ENCODE data around the gene IDH2. TPM values are rescaled to one million over a fixed set of nuclear protein-coding genes. Genes with fewer than 3 reads are reported as not detected.

IDH2 gene
- total RNA-seq, 6 donors from 2014 or later = 41.5 to 72.1 (median 48.7) TPM

DNA sequence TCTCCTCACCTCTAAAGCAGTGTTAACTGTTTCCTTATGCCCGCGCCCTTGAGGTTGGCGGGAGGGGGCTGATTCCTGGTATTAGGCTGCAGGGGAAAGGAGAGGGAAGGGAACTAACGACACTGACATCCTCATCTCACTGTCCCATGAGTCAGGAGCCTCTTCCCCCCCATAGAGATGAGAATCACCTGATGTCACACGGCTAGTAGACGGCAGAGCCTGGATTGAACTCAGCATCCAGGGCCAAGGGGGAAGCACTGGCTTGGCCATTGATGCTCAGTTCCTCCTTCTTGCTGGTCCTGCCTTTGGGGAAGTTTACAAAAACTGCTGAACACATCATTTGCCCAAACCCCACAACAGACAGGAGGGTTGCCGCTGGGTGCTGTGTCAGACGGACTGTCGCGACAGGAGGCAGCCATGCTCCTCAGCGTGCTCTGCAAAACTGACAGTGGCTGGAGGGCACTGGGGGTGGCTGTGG, 38.5 kb downstream of the IDH2 start:
- no peaks in the 10 kb centered on the region for H3K27me3 ChIP-seq
- DNase-seq (peak; percentile 60 to 80), ATAC-seq (ENCODE audit: low FRiP score in 2 of 2) (peak; percentile 7 to 49)
- WGBS, 2 donors = 53 to 59% methylated on average over 8 to 11 of the region's 11 CpGs
- H3K36me3 ChIP-seq = peaks cover 5 to 19% (median 15%) of the 10 kb centered on the region in 4 donors
- peak overlapping the region; percentile 87 to 95 (median 90) for H3K27ac ChIP-seq
- TF ChIP-seq POLR2AphosphoS5 (IDR thresholded peaks at IDR 0.05) (peak; percentile 31 to 44), EP300 (IDR thresholded peaks at IDR 0.05) (no peak), POLR2A (IDR thresholded peaks at IDR 0.05) (peak in 1 of 4 donors; percentile 59), CTCF (IDR thresholded peaks at IDR 0.05) (no peak)
- no peak overlapping the region for H3K4me3 ChIP-seq
- H3K9me3 ChIP-seq = no peaks in the 10 kb centered on the region
- peaks cover 70 to 76% (median 75%) of the 10 kb centered on the region in 4 donors for H3K4me1 ChIP-seq

DNA sequence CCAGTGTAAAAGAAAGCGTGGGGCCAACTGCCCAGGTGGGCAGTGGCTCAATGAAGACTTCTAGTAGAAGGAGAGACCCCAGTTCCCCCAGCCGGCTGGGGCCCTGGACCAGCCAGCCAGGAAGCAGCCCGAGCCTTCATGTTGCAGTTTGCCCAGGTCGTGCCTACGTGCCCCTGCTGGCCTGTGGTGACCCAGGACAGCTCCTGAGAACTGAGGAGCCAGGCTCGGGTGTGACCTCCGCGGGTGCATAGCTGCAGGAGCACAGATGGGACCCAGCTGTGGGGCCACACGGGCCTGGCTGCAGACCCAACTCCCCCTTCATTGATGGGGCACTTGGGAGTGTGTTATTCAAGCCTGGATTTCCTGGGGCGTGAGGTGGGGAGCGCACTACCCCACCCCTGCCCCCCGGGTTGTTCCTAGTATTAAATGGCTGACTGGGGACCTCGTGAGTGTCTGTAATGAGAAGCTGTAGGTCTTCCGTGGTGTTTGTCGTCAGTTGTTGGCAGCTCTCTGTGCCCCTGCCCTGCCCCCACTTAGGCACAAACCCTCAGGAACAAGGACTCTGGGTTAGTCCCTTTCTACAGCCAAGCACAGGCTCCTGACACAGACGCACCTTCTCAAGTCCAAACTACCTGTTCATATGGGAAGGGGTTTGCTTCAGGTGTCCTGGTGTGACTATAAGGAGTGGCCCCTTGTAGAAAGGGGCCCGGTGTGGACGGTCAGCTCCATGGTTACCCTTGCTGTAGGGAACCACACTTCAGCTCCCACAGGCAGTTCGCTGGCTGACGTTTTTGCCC, 39.1 kb downstream of the IDH2 start:
- peak; percentile 59 to 84 for DNase-seq
- H3K27ac ChIP-seq = peak overlapping the region; percentile 87 to 95 (median 90)
- ATAC-seq (ENCODE audit: low FRiP score in 2 of 2) = peak in 1 of 2 donors; percentile 58
- H3K4me1 ChIP-seq = peaks cover 75 to 80% (median 77%) of the 10 kb centered on the region in 4 donors
- H3K9me3 ChIP-seq = no peaks in the 10 kb centered on the region
- H3K27me3 ChIP-seq = no peaks in the 10 kb centered on the region
- WGBS, 2 donors = 43 to 48% methylated on average over 12 to 17 of the region's 20 CpGs
- no peak overlapping the region for H3K4me3 ChIP-seq
- H3K36me3 ChIP-seq = peaks cover 5 to 13% (median 10%) of the 10 kb centered on the region in 4 donors
- TF ChIP-seq EP300 (IDR thresholded peaks at IDR 0.05) (peak in 1 of 4 donors; percentile 38), POLR2A (IDR thresholded peaks at IDR 0.05) (no peak), CTCF (IDR thresholded peaks at IDR 0.05) (no peak)

GRCh38 chr15:90062462-90062932, 39.8 kb downstream of the IDH2 start:
- peak; percentile 74 to 79 for DNase-seq
- ATAC-seq (ENCODE audit: low FRiP score in 2 of 2) = peak; percentile 3 to 43
- 54 to 61% methylated on average over 16 of the region's 16 CpGs for WGBS, 2 donors
- TF ChIP-seq POLR2AphosphoS5 (IDR thresholded peaks at IDR 0.05) = no peak
- TF ChIP-seq EP300 (IDR thresholded peaks at IDR 0.05) = peak in 1 of 4 donors; percentile 20
- H3K4me1 ChIP-seq = peaks cover 76 to 85% (median 78%) of the 10 kb centered on the region in 4 donors
- peak overlapping the region; percentile 87 to 95 (median 90) for H3K27ac ChIP-seq
- no peaks in the 10 kb centered on the region for H3K9me3 ChIP-seq
- no peak overlapping the region for H3K4me3 ChIP-seq
- no peaks in the 10 kb centered on the region for H3K27me3 ChIP-seq
- peaks cover under 1 to 6% (median 3%) of the 10 kb centered on the region in 4 donors for H3K36me3 ChIP-seq

DNA sequence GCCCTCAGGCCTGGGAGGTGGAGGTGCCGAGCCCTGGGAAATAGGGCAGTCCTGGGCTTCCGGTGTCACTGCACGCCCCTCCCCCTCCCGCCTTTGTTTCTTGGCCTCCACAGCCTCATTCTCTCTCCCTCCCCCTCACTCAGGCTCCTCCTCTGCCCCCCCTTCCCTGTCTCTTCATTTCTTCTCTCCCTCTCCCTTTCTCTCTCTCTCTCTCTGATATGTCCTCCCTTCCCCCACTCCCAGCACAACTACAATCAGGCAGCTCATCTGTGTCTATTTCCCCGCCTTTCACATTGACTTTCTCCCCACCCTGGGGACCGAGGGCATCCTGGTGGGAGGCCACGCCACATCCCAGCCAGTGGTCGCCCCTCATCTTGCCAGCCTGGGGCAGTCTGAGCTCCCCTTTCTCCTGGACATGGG, 40.2 kb downstream of the IDH2 start:
- H3K4me1 ChIP-seq = peaks cover 76 to 85% (median 78%) of the 10 kb centered on the region in 4 donors
- H3K27me3 ChIP-seq = no peaks in the 10 kb centered on the region
- peak; percentile 42 to 45 for DNase-seq
- no peak overlapping the region for H3K4me3 ChIP-seq
- 34 to 47% methylated on average over 8 of the region's 8 CpGs for WGBS, 2 donors
- H3K9me3 ChIP-seq = no peaks in the 10 kb centered on the region
- H3K36me3 ChIP-seq = peaks cover 0 to 1% (median 0%) of the 10 kb centered on the region in 4 donors
- TF ChIP-seq POLR2A (IDR thresholded peaks at IDR 0.05) (no peak), POLR2AphosphoS5 (IDR thresholded peaks at IDR 0.05) (no peak), CTCF (IDR thresholded peaks at IDR 0.05) (no peak), EP300 (IDR thresholded peaks at IDR 0.05) (no peak)
- peak overlapping the region; percentile 87 to 95 (median 90) for H3K27ac ChIP-seq
- no peak for ATAC-seq (ENCODE audit: low FRiP score in 2 of 2)

GRCh38 chr15:90060797-90061196, 41.5 kb downstream of the IDH2 start:
- Histone ChIP-seq H3K9me3 (no peaks in the 10 kb centered on the region), H3K36me3 (no peaks in the 10 kb centered on the region), H3K27me3 (no peaks in the 10 kb centered on the region), H3K4me3 (no peak overlapping the region), H3K27ac (peak overlapping the region in 3 of 4 donors; percentile 85 to 89 (median 88)), H3K4me1 (peaks cover 70 to 80% (median 75%) of the 10 kb centered on the region in 4 donors)
- TF ChIP-seq CTCF (IDR thresholded peaks at IDR 0.05) = no peak
- no peak for TF ChIP-seq EP300 (IDR thresholded peaks at IDR 0.05)
- TF ChIP-seq POLR2A (IDR thresholded peaks at IDR 0.05) = no peak
- TF ChIP-seq POLR2AphosphoS5 (IDR thresholded peaks at IDR 0.05) = no peak
- 68 to 87% methylated on average over 3 of the region's 3 CpGs for WGBS, 2 donors
- ATAC-seq (ENCODE audit: low FRiP score in 2 of 2) (no peak), DNase-seq (no peak)

Measured in upper lobe of left lung (tissue), 6 donors.